ENCODE data around the gene GFAP. TPM values are rescaled to one million over a fixed set of nuclear protein-coding genes. Genes with fewer than 3 reads are reported as not detected.

Gene GFAP
- total RNA-seq, 1 donor from 2014 or later: 1.3 TPM

- DNase-seq (ENCODE audit: low spot score): no peak
These were observed 16.9 kb upstream of the GFAP start for GRCh38 chr17:44932096-44932786.

DNA sequence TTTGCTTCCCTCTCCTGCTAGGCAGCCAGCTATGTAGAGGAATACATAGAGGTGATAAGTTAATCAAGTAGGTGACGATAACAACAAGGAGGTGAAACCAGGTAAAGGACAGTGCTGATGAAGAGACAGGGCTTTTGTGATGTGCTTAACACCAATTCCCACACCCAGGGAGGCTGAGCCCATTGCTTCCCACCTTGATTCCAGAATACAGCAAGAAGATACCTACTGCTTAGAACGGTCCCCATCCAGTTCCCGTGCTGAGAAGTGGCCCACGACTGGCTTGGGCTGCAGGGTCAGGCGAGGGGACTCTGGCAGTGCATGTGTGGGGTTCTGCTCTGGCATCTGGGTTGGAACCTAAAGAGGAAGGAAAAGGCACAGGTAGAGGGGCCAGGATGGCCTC, 16.1 kb upstream of the GFAP start:
- no peak for DNase-seq (ENCODE audit: low spot score)

DNA sequence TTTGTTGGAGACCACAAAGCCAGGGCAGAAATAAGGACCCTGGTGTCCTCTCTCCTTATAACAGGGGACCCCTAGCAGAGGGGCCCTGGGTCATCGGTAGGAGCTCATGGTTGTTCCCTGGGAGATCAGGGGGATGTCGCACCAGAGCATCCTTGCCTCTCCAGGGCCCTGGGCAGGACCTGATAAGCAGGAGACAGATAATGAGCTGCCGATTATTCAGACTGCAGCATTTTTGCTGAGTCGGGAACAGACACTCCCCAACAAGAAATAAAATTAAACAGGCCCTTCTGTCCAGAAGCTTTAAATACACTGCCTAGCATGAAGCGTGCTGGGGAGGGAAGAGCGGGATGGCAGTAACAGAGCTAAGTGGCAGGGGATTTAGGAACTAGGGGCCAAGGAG, 15.4 kb upstream of the GFAP start:
- no peak for DNase-seq (ENCODE audit: low spot score)

GRCh38 chr17:44928950-44929720, 13.8 kb upstream of the GFAP start:
- DNase-seq (ENCODE audit: low spot score): no peak

GRCh38 chr17:44928136-44928535, 12.8 kb upstream of the GFAP start:
- no peak for DNase-seq (ENCODE audit: low spot score)

- DNase-seq (ENCODE audit: low spot score): no peak
These were observed 12.4 kb upstream of the GFAP start for GRCh38 chr17:44927696-44928095.

DNA sequence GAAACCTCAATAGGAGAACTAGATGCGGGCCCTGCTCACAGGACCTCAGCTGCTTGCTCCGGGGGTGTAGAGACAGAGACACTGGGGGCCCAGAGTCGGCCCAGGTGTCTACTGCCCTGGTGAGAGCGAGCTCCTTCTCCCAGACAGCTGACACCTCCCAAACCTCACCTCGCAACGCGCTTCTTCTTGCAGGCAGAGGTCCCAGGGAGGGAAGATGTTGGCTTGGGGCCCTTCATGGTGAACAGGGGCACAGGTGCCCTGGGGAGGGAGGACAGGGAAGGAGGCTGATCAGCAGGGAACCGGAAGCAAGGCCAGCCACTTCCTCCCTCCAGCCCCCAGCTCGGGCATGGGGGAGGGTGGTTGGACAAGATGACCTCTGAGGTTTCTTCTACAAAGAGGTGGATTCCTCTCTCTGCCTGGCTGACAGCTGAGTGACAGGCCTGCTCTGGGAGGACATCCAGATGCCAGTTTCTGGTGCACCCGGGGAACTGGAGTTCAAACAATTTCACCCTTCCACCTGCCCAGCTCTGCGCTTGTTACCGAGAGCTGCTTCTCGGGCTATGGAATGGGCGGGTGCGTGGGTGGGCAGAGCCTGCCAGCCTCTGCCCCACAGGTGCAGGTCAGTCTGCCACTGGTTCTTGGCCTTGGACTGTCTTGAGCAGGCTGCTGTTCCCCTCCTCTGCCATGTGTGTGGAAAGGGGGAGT, 11.7 kb upstream of the GFAP start:
- DNase-seq (ENCODE audit: low spot score): no peak

- DNase-seq (ENCODE audit: low spot score): no peak
These were observed 10.7 kb upstream of the GFAP start for GRCh38 chr17:44925731-44926697.

- no peak for DNase-seq (ENCODE audit: low spot score)
These were observed 8.8 kb upstream of the GFAP start for GRCh38 chr17:44924107-44924544.

DNA sequence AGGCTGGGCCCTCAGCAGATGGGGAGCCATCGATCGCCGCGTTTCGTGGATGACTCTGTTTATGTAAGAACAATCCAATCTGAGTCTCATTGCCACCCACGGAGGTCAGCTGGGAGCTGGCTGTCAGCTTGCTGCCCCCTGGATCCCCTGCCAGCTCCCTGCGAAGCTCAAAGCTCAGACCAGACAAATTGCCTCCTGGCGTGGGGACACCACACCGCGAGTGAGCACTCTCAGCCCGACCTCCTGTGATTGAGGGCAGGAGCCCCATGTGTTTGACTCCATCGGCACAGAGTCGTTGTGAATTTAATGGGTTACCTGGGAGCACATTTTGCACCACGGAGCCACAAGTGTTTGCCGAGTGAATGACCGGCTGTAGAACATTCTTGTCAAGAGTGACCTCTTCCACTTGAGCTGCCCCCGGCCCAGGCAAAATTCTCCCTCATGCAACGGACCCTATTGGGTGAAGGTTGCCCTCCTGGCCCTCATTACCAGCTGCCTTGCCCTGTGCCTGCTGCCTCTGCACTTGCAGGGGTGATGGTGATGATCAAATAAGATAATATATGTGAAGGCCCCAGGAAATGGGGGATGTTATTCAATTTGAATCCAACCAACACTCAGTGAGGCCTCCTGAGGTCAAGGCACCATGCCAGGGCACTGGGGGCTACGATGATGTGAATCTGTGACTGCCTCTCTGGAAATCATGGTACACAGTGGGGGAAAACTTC, 7.6 kb upstream of the GFAP start:
- DNase-seq (ENCODE audit: low spot score): no peak

- no peak for DNase-seq (ENCODE audit: low spot score)
These were observed 6.8 kb upstream of the GFAP start for GRCh38 chr17:44922136-44922535.

DNA sequence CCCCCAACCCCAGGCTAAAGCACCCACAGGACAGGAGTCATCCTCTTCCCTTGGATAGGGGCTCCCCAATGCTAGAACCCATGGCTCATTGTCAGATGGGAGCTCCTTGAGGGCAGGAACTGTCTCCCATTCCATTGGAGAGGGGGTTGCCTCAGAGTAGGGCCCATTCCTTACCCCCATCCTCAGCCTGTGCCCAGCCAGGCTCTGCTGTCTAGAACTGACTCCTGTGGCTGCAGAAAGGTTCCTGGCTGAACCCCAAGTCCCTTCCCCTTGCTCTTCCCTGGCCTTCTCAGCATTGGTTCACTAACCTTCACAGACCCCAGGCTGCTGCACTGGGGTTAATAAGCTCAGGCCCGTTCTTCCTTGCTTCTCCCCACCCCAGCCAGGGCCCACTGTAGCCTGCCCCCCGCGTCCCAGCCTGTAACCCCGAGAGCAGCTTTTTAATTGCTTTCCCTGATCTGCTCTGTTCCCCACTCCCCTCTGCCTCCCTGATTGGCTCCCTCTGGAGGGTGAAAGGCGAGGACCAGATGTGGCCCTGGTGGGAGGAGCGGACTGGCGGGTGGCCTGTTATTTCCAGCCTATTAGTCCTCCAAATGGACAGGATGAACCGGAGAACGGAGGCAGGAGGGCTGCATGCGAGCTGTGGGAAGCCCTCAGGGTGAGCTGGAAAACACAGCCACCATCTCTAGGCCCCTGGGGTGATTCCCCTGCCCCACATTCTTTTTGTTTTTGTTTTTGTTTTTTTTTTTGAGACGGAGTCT, 6.0 kb upstream of the GFAP start:
- peak; percentile 73 for DNase-seq (ENCODE audit: low spot score)

DNA sequence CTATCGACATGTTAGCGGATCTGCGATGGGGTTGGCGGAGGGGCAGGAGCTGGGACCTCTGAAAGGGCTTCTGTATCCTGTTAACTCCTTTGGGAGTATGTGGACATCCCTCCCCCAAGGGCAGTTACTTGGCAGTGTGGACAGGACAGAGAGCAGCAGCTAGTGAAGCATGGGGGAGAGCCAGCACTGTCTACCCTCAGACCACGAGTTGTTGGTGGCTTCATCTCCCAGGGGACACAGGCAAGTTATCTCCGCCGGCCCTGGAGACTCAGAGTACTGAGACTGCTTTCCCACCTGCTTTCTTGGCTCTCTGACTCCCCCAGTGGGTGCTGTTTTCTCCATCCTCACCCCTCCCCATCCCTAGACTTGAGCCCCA, 5.3 kb upstream of the GFAP start:
- no peak for DNase-seq (ENCODE audit: low spot score)

- peak; percentile 91 for DNase-seq (ENCODE audit: low spot score)
These were observed 4.7 kb upstream of the GFAP start for GRCh38 chr17:44919885-44920564.

DNA sequence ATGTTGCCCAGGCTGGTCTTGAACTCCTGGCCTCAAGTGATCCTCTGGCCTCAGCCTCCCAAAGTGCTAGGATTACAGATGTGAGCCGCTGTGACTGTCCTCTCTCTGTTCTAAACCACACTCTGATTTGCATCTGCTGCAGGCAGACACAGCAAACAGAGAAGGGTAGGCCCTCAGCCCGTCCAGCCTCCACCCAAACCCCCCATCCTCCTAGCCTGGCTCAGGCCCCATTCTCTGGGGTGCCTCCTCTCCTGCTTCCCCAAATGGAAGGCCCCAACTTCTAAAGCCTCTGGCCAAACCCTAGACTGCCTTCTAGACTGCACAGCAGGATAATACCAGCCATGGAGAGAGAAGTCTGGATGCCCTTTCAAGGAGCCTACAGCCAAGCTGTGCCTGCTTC, 4.1 kb upstream of the GFAP start:
- DNase-seq (ENCODE audit: low spot score): no peak

DNA sequence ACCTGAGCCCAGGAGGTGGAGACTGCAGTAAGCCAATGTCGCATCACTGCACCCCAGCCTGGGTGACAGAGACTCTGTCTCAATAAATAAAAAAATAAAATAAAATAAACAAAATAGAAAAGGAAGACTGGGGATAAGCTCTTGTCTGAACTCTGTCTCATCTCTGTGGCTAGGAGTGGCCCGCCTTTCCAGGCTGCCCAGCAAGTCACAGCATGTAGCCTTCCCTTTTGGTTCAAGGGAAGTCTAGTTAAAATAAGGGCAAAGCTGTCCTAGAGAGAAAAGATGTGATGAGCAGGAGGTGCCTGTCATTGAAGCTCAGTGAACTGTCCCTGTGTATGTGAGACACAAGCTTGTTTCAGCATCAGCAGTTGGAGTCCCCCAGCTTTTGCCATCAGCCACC, 2.7 kb upstream of the GFAP start:
- no peak for DNase-seq (ENCODE audit: low spot score)

GRCh38 chr17:44917456-44917855, 2.2 kb upstream of the GFAP start:
- DNase-seq (ENCODE audit: low spot score): no peak

DNA sequence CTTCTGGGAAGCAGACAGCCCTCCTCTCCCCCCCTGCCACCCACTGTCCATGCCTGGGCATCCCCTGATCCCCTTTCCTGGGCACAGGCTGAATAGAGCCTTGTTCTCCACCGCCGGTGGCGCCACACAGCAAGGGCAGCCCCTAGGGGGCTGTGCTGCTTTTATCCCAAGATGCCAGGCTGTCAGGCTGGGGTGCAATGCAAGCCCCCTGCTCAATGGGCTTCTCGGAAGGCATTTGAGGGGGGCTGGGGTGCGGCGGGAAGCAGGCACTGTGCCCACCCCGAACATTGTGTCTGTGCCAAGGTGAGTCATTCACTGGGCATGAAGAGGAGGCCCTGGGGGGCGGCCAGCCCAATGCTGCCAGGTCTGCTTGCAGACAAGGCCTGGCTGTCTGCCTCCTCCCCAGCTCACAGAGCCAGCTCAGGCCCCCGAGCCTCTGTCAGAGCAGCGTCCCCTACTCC, 1.5 kb upstream of the GFAP start:
- no peak for DNase-seq (ENCODE audit: low spot score)

All from mesenteric fat pad (tissue), 1 donor.